Uterus (tissue), 2 donors: ENCODE measurements around the gene HOXA9.

Source experiments
- CTCF ChIP-seq, 4 experiments: fragments of 200-600 bp in 2 of 4; fragments of 450-650 bp in 2 of 4; sonication (generic) in 2 of 4; IDR thresholded peaks; one replicate each; pipeline ENCODE4 v1.5.1; 2016 to 2019; ENCODE audit warnings: antibody characterized with exemption in 4 of 4, mild to moderate bottlenecking in 2 of 4, moderate library complexity in 1 of 4
- POLR2A ChIP-seq, 2 donors: fragments of 450-650 bp; IDR thresholded peaks; one replicate each; pipeline ENCODE4 v1.6.1; 2016; ENCODE audit warnings: antibody characterized with exemption in 2 of 2, mild to moderate bottlenecking in 1 of 2, moderate library complexity in 1 of 2

GRCh38 chr7:27151931-27152815 lies 13.2 kb downstream of the HOXA9 start, which contains the start of gene HOXA3:
- no peak for TF ChIP-seq CTCF (IDR thresholded peaks at IDR 0.05)
- peak; percentile 72 to 75 for TF ChIP-seq POLR2A (IDR thresholded peaks at IDR 0.05)
